Neural crest cell (in vitro differentiated cells): ENCODE measurements around the gene COL23A1. TPM values are rescaled to one million over a fixed set of nuclear protein-coding genes. Genes with fewer than 3 reads are reported as not detected.
"Not testable (repeated sequence)": the region's sequence is repeated elsewhere in the genome, so short reads cannot be mapped to it uniquely, and the experiment has no call there.

Experiments
- DNase-seq: peaks from one replicate; pipeline ENCODE4 v3.0.0; 2021; ENCODE audit warnings: low read depth, mixed read lengths, low spot score
- H3K27ac Mint-ChIP-seq: one replicate; pipeline ENCODE4 v1.8.0; 2021; ENCODE audit warnings: mild to moderate bottlenecking, mixed read lengths; ENCODE audit not compliant: unreplicated experiment
- H3K27me3 Mint-ChIP-seq: 2 replicates; pipeline ENCODE4 v1.8.0; 2021; ENCODE audit warnings: low read depth, mild to moderate bottlenecking, mixed read lengths
- H3K36me3 Mint-ChIP-seq: 2 replicates; pipeline ENCODE4 v1.8.0; 2021; ENCODE audit warnings: low read depth, mild to moderate bottlenecking, mixed read lengths
- H3K4me1 Mint-ChIP-seq: 2 replicates; pipeline ENCODE4 v1.8.0; 2021; ENCODE audit warnings: mixed read lengths
- H3K4me3 Mint-ChIP-seq: one replicate; pipeline ENCODE4 v1.8.0; 2021; ENCODE audit warnings: mild to moderate bottlenecking, mixed read lengths
- H3K9me3 Mint-ChIP-seq: 2 replicates; pipeline ENCODE4 v1.8.0; 2021; ENCODE audit warnings: mixed read lengths
- CTCF ChIP-seq: fragments of 200-600 bp; sonication (generic); conservative IDR thresholded peaks from 2 replicates; pipeline ENCODE4 v1.5.0; 2021; ENCODE audit warnings: antibody characterized with exemption, mild to moderate bottlenecking
- total RNA-seq: library from RNA; stranded (reverse); gene quantifications from 2 replicates; pipeline ENCODE4 v1.2.1, GENCODE V29; 2021

COL23A1 gene
- total RNA-seq, 1 donor from 2014 or later, result 33.7 TPM

GRCh38 chr5:178229861-178230260 lies 360.3 kb downstream of the COL23A1 start:
- H3K36me3 Mint-ChIP-seq, result peaks cover 31% of the 10 kb centered on the region
- no peaks in the 10 kb centered on the region for H3K9me3 Mint-ChIP-seq
- H3K4me3 Mint-ChIP-seq, result peak overlapping the region; percentile 84
- H3K27me3 Mint-ChIP-seq, result peaks cover under 1% of the 10 kb centered on the region
- H3K27ac Mint-ChIP-seq, result no peak overlapping the region
- H3K4me1 Mint-ChIP-seq, result peaks cover 22% of the 10 kb centered on the region
- DNase-seq, result no peak
- TF ChIP-seq CTCF, result no peak

- Mint-ChIP-seq H3K4me1 (peaks cover 19% of the 10 kb centered on the region), H3K27ac (peak overlapping the region; percentile 40), H3K36me3 (peaks cover 32% of the 10 kb centered on the region), H3K4me3 (peak overlapping the region; percentile 84)
- H3K27me3 Mint-ChIP-seq, DNase-seq, H3K9me3 Mint-ChIP-seq: not testable (repeated sequence)
Observed at GRCh38 chr5:178229111-178229510, 361.1 kb downstream of the COL23A1 start.

- no peaks in the 10 kb centered on the region for H3K27me3 Mint-ChIP-seq
- no peaks in the 10 kb centered on the region for H3K9me3 Mint-ChIP-seq
- no peak overlapping the region for H3K27ac Mint-ChIP-seq
- TF ChIP-seq CTCF, result no peak
- DNase-seq, result no peak
- H3K36me3 Mint-ChIP-seq, result peaks cover 32% of the 10 kb centered on the region
- H3K4me3 Mint-ChIP-seq, result no peak overlapping the region
- peaks cover 22% of the 10 kb centered on the region for H3K4me1 Mint-ChIP-seq
Observed at GRCh38 chr5:178228609-178229008, 361.6 kb downstream of the COL23A1 start.

- DNase-seq, result no peak
- Mint-ChIP-seq H3K9me3 (no peaks in the 10 kb centered on the region), H3K27ac (no peak overlapping the region), H3K4me3 (peak overlapping the region; percentile 71), H3K36me3 (peaks cover 32% of the 10 kb centered on the region), H3K27me3 (peaks cover 3% of the 10 kb centered on the region), H3K4me1 (peaks cover 27% of the 10 kb centered on the region)
- TF ChIP-seq CTCF, result no peak
Observed at GRCh38 chr5:178227929-178228328, 362.3 kb downstream of the COL23A1 start.

GRCh38 chr5:178227138-178227659 lies 363.0 kb downstream of the COL23A1 start:
- no peak for TF ChIP-seq CTCF
- Mint-ChIP-seq H3K27ac (no peak overlapping the region), H3K36me3 (peaks cover 32% of the 10 kb centered on the region), H3K27me3 (peaks cover 3% of the 10 kb centered on the region), H3K9me3 (no peaks in the 10 kb centered on the region), H3K4me1 (peaks cover 27% of the 10 kb centered on the region), H3K4me3 (peak overlapping the region; percentile 71)
- no peak for DNase-seq

- Mint-ChIP-seq H3K27ac (no peak overlapping the region), H3K9me3 (no peaks in the 10 kb centered on the region), H3K36me3 (peaks cover 34% of the 10 kb centered on the region), H3K27me3 (peaks cover 5% of the 10 kb centered on the region), H3K4me1 (peaks cover 19% of the 10 kb centered on the region), H3K4me3 (peak overlapping the region; percentile 8)
- TF ChIP-seq CTCF, result no peak
- no peak for DNase-seq
Observed at GRCh38 chr5:178225174-178225573, 365.0 kb downstream of the COL23A1 start.
